Measurements from ENCODE around the gene MAVS.

DNA sequence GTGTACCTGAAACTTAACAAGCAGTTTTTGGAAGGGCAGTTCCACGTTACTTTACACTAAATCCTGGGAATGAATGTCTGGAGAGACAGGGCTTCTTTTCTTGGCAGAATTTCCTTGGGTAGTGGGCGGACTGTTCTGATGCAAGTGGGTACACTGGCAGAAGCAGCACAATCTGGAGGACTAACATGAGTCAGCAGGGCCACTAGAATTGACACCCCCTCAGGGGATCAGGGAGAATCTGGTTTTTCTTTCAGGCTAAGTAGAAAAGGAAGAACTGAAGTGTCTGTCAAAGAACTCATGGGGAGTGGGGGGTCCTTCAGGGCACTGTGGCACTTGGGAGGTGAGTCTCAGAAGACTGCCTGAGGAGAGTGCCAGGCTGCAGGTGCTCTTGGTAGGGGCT lies 77.2 kb downstream of the MAVS start:
- TF ChIP-seq, protein P1, sequence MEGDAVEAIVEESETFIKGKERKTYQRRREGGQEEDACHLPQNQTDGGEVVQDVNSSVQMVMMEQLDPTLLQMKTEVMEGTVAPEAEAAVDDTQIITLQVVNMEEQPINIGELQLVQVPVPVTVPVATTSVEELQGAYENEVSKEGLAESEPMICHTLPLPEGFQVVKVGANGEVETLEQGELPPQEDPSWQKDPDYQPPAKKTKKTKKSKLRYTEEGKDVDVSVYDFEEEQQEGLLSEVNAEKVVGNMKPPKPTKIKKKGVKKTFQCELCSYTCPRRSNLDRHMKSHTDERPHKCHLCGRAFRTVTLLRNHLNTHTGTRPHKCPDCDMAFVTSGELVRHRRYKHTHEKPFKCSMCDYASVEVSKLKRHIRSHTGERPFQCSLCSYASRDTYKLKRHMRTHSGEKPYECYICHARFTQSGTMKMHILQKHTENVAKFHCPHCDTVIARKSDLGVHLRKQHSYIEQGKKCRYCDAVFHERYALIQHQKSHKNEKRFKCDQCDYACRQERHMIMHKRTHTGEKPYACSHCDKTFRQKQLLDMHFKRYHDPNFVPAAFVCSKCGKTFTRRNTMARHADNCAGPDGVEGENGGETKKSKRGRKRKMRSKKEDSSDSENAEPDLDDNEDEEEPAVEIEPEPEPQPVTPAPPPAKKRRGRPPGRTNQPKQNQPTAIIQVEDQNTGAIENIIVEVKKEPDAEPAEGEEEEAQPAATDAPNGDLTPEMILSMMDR (IDR thresholded peaks at IDR 0.05; ENCODE audit: low read depth, low read length) = no peak
- TF ChIP-seq POLR2A (IDR thresholded peaks at IDR 0.05; ENCODE audit: extremely low read depth, insufficient read length) (no peak), MYC (IDR thresholded peaks at IDR 0.05; ENCODE audit: low read depth, low read length) (no peak)
- TF ChIP-seq, protein P2, sequence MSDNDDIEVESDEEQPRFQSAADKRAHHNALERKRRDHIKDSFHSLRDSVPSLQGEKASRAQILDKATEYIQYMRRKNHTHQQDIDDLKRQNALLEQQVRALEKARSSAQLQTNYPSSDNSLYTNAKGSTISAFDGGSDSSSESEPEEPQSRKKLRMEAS (IDR thresholded peaks at IDR 0.05; ENCODE audit: low read depth, low read length) = no peak
